ENCODE results near the gene BTG2.

Gene BTG2

GRCh38 chr1:203272633-203273205, 32.6 kb upstream of the BTG2 start:
- no peaks in the 10 kb centered on the region for H3K36me3 Mint-ChIP-seq
- DNase-seq (no peak), ATAC-seq (replicated peaks) (no peak)
- no peaks in the 10 kb centered on the region for H3K9me3 Mint-ChIP-seq
- H3K4me1 Mint-ChIP-seq: peaks cover 41 to 74% of the 10 kb centered on the region in 2 donors
- peak overlapping the region; percentile 90 to 92 for H3K4me3 Mint-ChIP-seq
- H3K27me3 Mint-ChIP-seq: no peaks in the 10 kb centered on the region
- peak overlapping the region; percentile 96 for H3K27ac Mint-ChIP-seq

GRCh38 chr1:203273206-203273868, 32.0 kb upstream of the BTG2 start:
- ATAC-seq (replicated peaks): peak; percentile 75 to 77
- Mint-ChIP-seq H3K4me1 (peaks cover 44 to 76% of the 10 kb centered on the region in 2 donors), H3K9me3 (no peaks in the 10 kb centered on the region)

GRCh38 chr1:203273869-203274602, 31.3 kb upstream of the BTG2 start:
- no peaks in the 10 kb centered on the region for H3K9me3 Mint-ChIP-seq
- H3K4me3 Mint-ChIP-seq: peak overlapping the region; percentile 90 to 92
- peak overlapping the region; percentile 96 for H3K27ac Mint-ChIP-seq
- no peaks in the 10 kb centered on the region for H3K27me3 Mint-ChIP-seq
- DNase-seq (no peak), ATAC-seq (replicated peaks) (peak; percentile 38 to 49)
- peaks cover 50 to 83% of the 10 kb centered on the region in 2 donors for H3K4me1 Mint-ChIP-seq
- H3K36me3 Mint-ChIP-seq: no peaks in the 10 kb centered on the region

More at GRCh38 chr1:203273206-203273868, 32.0 kb upstream of the BTG2 start:
- peak overlapping the region; percentile 90 to 92 for H3K4me3 Mint-ChIP-seq
- peak overlapping the region; percentile 96 for H3K27ac Mint-ChIP-seq
- DNase-seq: peak; percentile 88
- H3K27me3 Mint-ChIP-seq: no peaks in the 10 kb centered on the region
- H3K36me3 Mint-ChIP-seq: no peaks in the 10 kb centered on the region

GRCh38 chr1:203274603-203275381, 30.5 kb upstream of the BTG2 start:
- DNase-seq (no peak), ATAC-seq (replicated peaks) (peak; percentile 18 to 30)
- Mint-ChIP-seq H3K9me3 (no peaks in the 10 kb centered on the region), H3K27ac (peak overlapping the region; percentile 96), H3K4me1 (peaks cover 52 to 87% of the 10 kb centered on the region in 2 donors), H3K36me3 (no peaks in the 10 kb centered on the region), H3K27me3 (no peaks in the 10 kb centered on the region), H3K4me3 (peak overlapping the region; percentile 90 to 92)

- Mint-ChIP-seq H3K9me3 (no peaks in the 10 kb centered on the region), H3K4me1 (peaks cover 54 to 91% of the 10 kb centered on the region in 2 donors), H3K27me3 (no peaks in the 10 kb centered on the region), H3K27ac (peak overlapping the region; percentile 96), H3K4me3 (peak overlapping the region in 1 of 2 donors; percentile 92), H3K36me3 (no peaks in the 10 kb centered on the region)
- ATAC-seq (replicated peaks) (no peak), DNase-seq (no peak)
Measured at GRCh38 chr1:203275656-203276272, 29.6 kb upstream of the BTG2 start.

GRCh38 chr1:203276408-203276807, 28.9 kb upstream of the BTG2 start:
- H3K36me3 Mint-ChIP-seq: no peaks in the 10 kb centered on the region
- no peak overlapping the region for H3K4me3 Mint-ChIP-seq
- no peak for ATAC-seq (replicated peaks)
- H3K4me1 Mint-ChIP-seq: peaks cover 54 to 85% of the 10 kb centered on the region in 2 donors
- peak overlapping the region; percentile 62 for H3K27ac Mint-ChIP-seq
- no peak for DNase-seq
- H3K27me3 Mint-ChIP-seq: no peaks in the 10 kb centered on the region
- H3K9me3 Mint-ChIP-seq: no peaks in the 10 kb centered on the region

- Mint-ChIP-seq H3K27ac (peak overlapping the region; percentile 90), H3K27me3 (no peaks in the 10 kb centered on the region), H3K9me3 (no peaks in the 10 kb centered on the region), H3K4me1 (peaks cover 53 to 83% of the 10 kb centered on the region in 2 donors), H3K36me3 (no peaks in the 10 kb centered on the region), H3K4me3 (peak overlapping the region in 1 of 2 donors; percentile 20)
- no peak for ATAC-seq (replicated peaks)
- no peak for DNase-seq
Measured at GRCh38 chr1:203276916-203277545, 28.3 kb upstream of the BTG2 start.

- DNase-seq: no peak
- peaks cover 0 to 4% of the 10 kb centered on the region in 2 donors for H3K36me3 Mint-ChIP-seq
- ATAC-seq (replicated peaks): peak; percentile 12 to 21
- H3K9me3 Mint-ChIP-seq: no peaks in the 10 kb centered on the region
- peaks cover 63 to 86% of the 10 kb centered on the region in 2 donors for H3K4me1 Mint-ChIP-seq
- H3K27me3 Mint-ChIP-seq: no peaks in the 10 kb centered on the region
- peak overlapping the region; percentile 46 for H3K4me3 Mint-ChIP-seq
- peak overlapping the region; percentile 90 for H3K27ac Mint-ChIP-seq
Measured at GRCh38 chr1:203278082-203278884, 27.0 kb upstream of the BTG2 start.

- H3K27ac Mint-ChIP-seq: no peak overlapping the region
- DNase-seq: no peak
- H3K4me1 Mint-ChIP-seq: peaks cover 61 to 86% of the 10 kb centered on the region in 2 donors
- no peaks in the 10 kb centered on the region for H3K9me3 Mint-ChIP-seq
- H3K27me3 Mint-ChIP-seq: no peaks in the 10 kb centered on the region
- peaks cover 0 to 4% of the 10 kb centered on the region in 2 donors for H3K36me3 Mint-ChIP-seq
- ATAC-seq (replicated peaks): no peak
- peak overlapping the region; percentile 46 to 47 for H3K4me3 Mint-ChIP-seq
Measured at GRCh38 chr1:203278885-203279406, 26.4 kb upstream of the BTG2 start.

- peak overlapping the region in 1 of 2 donors; percentile 0 for H3K4me3 Mint-ChIP-seq
- H3K36me3 Mint-ChIP-seq: peaks cover 0 to 4% of the 10 kb centered on the region in 2 donors
- H3K9me3 Mint-ChIP-seq: no peaks in the 10 kb centered on the region
- H3K27ac Mint-ChIP-seq: peak overlapping the region; percentile 66
- ATAC-seq (replicated peaks) (no peak), DNase-seq (no peak)
- peaks cover 63 to 86% of the 10 kb centered on the region in 2 donors for H3K4me1 Mint-ChIP-seq
- H3K27me3 Mint-ChIP-seq: no peaks in the 10 kb centered on the region
Measured at GRCh38 chr1:203280061-203280460, 25.3 kb upstream of the BTG2 start.

- no peak overlapping the region for H3K4me3 Mint-ChIP-seq
- no peaks in the 10 kb centered on the region for H3K27me3 Mint-ChIP-seq
- no peak for DNase-seq
- no peak for ATAC-seq (replicated peaks)
- peak overlapping the region; percentile 48 for H3K27ac Mint-ChIP-seq
- H3K36me3 Mint-ChIP-seq: peaks cover 0 to 4% of the 10 kb centered on the region in 2 donors
- peaks cover 58 to 82% of the 10 kb centered on the region in 2 donors for H3K4me1 Mint-ChIP-seq
- H3K9me3 Mint-ChIP-seq: no peaks in the 10 kb centered on the region
Measured at GRCh38 chr1:203281033-203281432, 24.3 kb upstream of the BTG2 start.

- peak overlapping the region; percentile 67 to 71 for H3K4me3 Mint-ChIP-seq
- ATAC-seq (replicated peaks) (peak; percentile 7 to 10), DNase-seq (no peak)
- H3K27me3 Mint-ChIP-seq: no peaks in the 10 kb centered on the region
- H3K36me3 Mint-ChIP-seq: peaks cover 0 to 4% of the 10 kb centered on the region in 2 donors
- no peaks in the 10 kb centered on the region for H3K9me3 Mint-ChIP-seq
- H3K4me1 Mint-ChIP-seq: peaks cover 64 to 82% of the 10 kb centered on the region in 2 donors
- peak overlapping the region; percentile 95 for H3K27ac Mint-ChIP-seq
Measured at GRCh38 chr1:203281851-203282661, 23.3 kb upstream of the BTG2 start.

All from stimulated activated naive B cell treated with anti-CD40 and anti-IgM and Interleukin-4, amounts not matched to agents 10 μg/mL and 1 μg/mL and 100 μg/mL, for 72 hours (primary cell).